Activated naive CD4-positive, alpha-beta T cell treated with Interleukin-2 at 50 U/mL for 16 hours (primary cell): ENCODE measurements around the gene SLC4A7.
"Not testable (repeated sequence)": the region's sequence is repeated elsewhere in the genome, so short reads cannot be mapped to it uniquely, and the experiment has no call there.

Experiments used
- DNase-seq: peaks from one replicate; pipeline ENCODE4 v3.0.0-alpha.2; 2020

Gene SLC4A7

DNA sequence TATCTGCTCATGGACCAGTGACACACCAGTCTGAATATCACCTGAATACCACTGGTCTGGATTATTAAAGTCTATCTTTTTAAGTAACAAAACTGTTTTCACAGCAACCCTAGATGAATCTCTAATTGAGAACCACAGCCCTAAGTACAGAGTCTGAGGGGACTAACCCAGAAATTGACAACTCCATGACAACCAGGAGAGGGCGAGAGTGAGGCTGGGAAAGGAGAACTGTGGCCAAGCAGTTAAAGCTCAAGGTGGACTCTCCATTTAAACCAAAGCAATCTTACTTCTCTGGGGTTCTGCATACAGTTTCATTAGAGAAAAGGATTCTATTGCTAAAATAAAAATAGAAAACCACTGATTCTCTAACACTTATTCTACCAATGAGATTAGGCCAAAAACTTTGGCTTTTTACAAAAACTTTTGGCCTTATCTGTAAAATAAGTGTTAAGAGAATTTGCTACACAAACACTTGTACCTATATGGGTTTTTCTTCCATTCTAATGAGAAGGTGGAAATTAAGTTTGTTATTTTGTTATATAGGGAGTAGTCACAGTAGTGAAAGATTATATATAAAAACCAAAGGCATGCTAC is 126.4 kb downstream of the SLC4A7 start:
- DNase-seq: peak; percentile 55

DNA sequence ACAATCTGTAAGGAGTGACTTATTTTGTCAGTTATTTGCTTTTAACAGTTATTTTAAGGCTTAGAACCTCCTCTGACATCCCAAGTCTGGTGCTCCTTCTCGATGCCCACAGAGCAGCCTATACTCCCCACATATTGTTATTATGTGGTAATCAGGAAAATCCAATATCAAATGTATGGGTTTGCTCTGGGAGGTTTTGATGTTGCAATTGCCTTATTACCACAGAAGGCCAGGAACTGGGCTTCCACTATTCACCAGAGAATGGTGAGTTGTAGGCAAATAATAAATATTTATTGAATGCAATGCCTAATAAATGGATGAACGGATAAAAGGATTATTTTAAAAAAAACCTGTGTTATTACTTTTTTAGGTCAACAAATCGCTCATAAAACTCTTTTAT is 127.2 kb downstream of the SLC4A7 start:
- no peak for DNase-seq

DNA sequence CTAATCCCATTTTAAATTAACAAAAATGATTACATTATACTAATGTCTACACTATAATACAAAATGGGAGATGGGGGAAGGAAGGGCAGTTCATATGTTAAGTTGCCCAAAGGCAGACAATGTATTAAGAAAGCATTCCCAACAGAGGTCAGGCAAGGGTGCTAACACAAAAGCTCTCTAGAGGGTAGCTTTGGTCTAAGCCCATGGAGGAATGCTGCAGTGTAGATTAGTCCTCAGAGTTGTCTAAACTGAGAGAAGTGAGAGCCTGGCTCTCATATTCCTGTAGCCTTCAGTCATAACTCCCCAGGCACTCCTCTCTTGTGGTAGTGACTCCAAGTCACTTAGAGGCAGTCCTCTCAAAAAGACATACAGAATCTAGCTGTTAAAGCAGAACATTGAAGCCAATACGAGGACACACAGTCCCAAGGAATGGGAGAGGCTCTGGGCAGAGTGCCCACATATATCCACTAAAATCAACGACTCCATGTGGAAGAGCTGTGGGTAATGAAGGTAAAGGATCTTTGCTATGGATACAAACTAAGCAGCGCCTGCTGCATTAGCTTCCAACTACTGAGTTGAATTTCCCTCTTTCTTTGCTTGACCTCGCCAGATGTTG is 129.5 kb downstream of the SLC4A7 start:
- no peak for DNase-seq

DNA sequence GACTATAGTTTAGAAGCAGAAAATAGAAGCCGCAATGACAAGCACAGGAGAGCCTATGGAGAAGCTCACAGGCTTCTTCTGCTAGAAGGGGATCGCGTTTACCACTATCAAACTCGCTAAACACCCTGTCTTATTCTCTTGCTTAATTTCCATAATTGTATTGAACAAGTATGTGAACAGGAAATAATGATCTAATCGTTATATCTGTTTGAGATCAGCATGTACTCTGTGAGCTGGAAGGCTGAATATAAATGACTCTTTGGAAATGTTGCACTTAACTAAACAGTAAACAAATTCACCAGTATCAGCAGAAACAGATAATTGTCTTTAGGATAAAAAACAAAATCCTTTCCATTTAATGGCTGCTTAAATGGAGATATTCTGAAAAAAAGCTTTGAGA is 130.0 kb downstream of the SLC4A7 start:
- DNase-seq: no peak

DNA sequence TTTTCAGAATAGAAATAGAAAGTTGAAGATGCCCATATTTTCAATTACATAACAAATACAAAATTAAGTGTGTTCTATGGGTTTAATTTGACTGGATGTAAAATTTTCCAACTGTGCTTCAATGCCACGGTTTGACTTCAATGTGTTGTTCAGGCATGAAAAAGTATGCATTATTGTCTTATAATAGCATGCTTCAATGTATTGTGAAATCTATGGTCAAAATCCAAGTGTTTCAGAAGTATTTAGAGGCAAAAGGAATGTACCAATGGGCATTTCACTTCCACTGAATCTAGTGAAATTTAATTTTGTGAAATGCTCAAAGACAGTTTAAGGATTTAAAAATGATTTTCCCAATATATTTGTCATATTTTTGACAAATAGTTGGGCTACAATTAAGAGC is 131.0 kb downstream of the SLC4A7 start:
- DNase-seq: no peak

DNA sequence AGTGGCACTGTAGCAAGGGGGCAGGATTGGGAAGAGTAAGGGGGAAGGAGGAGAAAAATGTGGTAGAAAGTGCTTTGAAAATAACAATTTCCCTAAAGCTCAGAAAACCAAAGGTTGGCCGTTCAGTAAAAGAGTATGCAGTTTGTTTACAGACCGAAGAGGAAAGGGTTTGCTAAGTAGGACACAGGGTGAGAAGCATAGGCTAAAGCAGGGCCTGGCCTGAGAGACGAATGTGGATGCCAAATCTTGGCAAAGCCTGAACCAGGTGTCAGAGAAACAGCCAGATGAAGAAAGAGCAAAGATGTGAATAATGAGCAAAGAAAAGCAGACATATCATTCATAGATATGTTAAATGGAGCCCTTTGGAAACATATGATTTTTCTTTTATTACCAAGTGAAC is 132.1 kb downstream of the SLC4A7 start:
- DNase-seq: no peak

DNA sequence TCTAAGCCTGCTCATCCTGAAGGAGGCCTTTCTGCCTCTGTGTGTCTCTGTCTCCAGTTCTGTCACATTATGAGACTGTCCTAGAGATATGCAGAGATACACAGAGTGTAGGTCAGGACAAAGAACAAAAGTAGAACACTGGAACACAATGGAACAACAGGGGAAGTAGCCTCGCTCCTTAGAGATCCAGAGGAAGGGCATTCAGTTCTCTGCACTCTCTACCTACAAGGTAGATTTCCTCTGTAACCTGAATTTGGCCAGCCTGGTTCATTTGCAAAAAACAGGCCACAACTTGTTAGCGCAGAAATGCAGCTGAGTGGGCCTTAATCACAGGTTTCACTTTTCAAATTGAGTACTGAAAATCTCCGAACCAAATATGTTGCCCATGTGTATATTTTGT is 134.4 kb downstream of the SLC4A7 start:
- no peak for DNase-seq

DNA sequence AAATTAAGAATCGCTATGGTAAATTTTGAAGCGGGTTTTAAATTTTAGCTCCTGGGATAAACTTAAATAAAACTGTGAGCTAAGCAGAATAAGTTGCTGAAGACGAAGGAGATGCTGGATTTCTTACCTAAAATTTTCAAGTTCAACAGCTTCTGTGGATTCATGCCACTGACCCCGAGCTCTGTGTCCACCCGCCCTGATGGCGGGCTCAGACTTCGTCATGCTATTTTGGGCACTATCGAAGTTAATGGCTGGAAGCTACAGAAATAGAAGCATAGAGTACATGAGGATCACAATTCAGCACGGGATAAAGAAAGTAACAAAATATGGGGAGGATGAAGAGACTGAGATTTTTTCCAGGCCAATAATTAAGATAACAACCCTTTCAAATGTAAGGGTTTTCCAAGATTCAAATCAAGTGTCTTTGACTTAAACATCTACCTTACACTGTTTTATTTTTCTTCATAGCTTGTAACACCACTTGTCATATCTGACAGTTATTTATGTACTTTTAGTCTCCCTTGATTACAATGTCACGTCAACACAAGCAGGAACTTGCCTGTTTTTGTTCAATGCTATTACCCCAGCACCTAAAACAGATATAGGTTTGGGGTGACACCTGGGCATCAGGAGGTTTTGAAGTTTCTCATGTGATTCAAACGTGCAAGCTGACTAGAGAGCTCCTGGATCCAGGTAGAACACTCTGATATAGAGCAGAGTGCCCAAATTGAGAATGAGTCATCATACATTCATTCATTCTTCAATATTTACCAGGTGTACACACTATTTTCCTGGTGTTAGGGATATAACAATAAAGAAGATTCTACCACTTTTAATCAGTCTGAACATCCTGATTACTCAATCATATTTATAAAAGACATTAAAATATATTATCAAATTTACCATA is 138.0 kb downstream of the SLC4A7 start:
- no peak for DNase-seq

DNA sequence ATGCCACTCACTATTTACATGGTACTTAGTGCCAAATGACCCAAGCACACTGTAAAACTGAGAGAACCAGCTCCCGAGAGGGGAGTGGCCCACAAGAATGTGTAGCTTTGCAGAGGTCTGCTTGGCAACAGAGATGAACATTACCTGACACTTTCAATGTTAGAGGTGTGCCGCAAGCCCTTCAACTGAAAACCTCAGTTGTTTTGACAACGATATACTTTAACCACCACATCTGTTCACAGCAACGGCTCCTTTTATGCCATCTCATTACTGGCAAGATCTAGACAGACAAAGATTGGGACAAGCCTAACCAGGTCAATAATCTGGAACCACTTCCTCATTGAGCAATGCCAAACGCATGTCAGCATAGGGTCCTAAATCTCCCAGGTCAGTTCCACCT is 138.7 kb downstream of the SLC4A7 start:
- no peak for DNase-seq

DNA sequence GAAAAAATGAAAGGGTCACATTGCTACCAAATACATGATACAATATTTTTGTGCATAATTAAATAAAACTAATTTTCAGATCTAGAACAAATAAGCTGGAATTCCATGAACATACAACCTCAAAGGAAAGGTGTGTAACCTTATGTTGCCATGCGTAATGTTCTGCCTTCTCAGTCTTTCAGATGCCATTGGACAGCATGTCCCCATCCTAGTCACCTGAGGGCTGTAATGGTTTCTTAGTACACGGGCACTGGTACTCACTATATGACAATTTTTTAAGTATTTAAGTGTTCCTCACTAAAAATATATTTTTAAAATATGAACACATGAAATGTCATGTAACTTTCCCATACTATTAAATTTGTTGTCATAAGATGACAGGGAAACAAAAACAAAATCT is 139.1 kb downstream of the SLC4A7 start:
- no peak for DNase-seq

DNA sequence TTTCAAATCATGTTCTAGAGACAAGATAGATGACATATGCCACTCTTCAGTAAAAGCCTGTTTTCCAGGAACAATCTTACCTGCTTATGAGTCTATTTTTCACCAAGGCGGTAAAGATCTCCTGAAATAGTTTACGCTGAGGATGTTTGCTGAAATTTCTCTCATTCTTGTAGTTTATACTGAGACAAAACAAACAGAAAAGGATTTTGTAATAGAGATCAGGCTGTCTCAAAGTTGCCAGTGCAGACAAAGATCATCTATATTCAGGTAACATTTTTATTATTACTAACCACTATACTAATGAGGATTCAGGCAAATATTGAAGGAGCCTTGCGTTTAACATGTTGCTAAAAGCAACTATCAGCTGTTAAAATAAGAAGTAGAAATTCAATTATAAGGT is 140.0 kb downstream of the SLC4A7 start:
- DNase-seq: no peak

DNA sequence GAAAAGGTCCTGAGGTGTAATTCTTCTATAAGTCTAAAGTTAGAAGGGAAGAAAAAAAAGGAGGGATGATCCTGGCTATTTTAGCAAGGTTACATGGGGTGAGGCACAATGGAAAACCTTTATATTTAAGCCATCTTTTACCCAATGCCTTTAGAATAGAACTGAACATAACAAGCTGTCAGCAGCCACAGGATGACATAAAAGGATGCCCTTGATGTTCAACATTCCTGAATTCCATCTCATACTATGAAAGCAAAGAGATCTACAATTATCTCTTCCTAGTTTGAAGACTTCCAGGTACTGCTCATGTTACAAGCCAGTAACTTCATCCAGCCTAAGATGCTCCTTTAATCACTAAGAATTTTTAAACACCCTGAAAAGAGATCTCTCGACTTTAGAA is 141.9 kb downstream of the SLC4A7 start:
- no peak for DNase-seq

DNA sequence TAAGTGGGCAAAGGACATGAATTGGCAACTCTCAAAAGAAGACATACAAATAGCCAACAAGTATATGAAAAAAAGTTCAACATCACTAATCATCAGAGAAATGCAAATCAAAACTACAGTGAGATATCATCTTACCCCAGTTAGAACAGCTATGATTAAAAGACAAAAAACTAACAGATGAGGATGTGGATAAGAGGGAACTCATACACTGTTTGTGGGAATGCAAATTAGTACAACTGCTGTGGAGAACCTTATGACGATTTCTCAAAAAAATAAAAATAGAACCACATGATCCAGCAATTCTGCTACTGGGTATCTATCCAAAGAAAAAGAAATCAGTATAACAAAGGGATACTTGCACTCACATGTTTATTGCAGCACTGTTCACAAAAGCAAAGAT is 143.7 kb downstream of the SLC4A7 start:
- no peak for DNase-seq

DNA sequence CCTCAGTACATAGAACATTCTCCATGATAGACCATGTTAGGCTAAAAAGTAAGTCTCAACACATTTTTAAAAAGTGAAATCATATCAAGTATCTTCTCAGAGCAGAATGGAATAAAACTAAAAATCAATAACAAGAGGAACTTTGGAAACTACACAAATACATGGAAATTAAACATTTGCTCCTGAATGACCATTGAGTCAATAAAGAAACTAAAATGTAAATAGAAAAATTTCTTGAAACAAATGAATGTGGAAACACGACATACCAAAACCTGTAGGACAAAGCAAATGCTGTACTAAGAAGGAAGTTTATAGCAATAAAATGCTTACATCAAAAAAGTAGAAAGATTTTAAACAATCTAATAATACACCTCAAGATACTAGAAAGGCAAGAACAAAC is 148.6 kb downstream of the SLC4A7 start:
- DNase-seq: no peak

DNA sequence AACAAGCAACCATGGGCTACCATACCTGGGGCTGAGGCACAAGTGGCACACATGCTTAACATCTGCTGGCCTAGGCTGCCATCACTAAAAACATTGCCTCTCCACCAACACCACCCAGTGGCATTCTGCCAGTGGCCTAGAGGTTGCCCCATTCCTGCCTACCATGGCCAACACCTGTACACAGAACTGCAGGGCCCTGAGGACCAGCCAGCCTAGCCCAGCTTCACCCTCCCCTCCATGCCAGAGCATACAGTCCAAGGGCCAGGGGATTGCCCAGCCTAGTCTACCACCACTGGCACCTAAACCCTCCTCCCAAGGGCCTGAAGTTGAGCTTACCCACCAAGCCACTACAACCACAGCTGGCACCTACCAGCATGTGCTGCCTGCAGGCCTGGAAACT is 150.3 kb downstream of the SLC4A7 start:
- DNase-seq: no peak

DNA sequence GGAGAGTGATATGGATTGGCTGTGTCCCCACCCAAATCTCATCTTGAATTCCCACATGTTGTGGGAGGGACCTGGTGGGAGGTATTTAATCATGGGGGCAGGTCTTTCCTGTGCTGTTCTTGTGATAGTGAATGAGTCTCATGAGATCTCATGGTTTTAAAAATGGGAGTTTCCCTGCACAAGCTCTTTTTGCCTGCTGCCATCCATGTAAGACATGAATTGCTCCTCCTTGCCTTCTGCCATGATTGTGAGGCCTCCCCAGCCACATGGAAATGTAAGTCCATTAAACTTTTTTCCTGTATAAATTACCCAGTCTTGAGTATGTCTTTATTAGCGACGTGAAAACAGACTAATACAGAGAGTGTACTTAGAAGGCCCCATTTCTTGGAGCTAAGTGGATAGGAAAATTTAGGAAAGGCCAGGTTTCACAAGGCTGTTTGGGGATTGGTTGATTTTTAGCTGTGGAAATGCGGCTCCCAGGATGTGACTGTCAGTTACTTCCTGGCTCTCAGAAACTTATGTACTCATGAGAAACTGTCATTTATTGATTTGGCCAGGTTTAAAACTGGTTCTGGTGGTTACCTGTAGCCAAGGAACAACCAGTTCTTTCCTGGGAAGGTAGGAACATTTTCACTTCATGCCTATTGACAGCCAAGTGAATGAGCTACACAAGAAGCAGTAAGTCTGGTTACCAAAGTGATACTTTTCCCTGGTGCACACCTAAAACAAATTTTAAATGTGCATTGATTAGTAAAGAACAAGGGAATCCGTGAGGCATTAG is 155.0 kb downstream of the SLC4A7 start:
- DNase-seq: not testable (repeated sequence)

DNA sequence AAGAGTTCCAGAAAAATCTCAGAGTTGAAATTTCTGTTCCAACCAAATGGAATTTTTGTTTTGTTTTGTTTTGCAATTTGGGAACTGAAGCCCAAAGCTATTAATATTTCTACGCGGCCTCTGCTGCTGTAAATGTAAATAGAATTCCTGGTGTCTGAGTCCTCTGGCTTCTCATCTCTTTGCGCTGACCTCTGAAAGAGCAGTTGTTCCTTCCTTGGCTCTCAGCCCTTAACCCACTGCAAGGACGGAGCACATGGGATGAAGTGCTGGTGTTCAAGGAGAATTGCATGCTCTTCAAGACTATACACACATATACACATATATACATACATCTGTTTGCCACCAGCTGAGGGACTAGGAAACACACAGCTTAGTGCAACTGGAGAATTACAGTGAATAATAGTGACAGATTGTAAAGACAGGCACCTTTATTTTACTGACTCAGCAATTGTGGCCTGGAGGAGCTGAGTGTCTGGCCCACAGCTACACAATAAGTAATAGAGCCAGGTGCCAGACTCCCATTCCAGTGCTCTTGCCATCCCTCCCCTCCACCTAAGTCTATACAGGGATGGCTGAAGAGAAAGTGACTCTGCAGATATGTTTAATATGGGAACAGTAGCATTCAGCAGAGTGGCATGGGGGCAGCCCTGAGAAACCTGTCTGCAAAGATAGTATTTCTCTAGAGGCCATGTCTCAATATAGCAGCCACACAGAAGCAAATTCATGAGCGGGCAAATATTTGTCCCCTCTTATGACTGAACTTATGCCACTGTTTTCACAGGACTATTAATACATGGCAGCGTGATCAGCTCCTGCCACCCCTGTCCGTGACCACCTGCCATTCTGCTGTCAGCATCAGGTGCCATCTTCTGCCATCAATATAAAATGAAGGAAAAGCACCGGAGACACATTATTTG is 157.3 kb downstream of the SLC4A7 start:
- no peak for DNase-seq

DNA sequence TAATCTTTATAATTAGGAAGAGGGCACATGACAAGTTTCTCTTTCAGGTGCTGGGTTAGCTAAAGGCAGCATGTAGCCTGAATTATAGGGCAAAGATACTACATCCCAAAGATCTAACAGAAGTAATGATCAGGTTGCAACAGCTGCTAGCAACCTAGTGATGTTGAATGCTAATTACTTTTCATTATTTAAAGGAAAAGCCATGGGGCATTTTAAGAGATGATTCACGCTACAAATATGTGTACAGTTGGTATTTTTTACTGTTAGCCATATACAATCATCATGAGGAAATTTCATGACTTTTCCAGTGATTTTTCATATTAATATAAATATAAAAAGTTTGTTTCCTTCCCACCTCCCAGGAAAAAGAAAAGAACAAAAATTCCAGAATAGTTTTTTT is 158.0 kb downstream of the SLC4A7 start:
- DNase-seq: no peak

DNA sequence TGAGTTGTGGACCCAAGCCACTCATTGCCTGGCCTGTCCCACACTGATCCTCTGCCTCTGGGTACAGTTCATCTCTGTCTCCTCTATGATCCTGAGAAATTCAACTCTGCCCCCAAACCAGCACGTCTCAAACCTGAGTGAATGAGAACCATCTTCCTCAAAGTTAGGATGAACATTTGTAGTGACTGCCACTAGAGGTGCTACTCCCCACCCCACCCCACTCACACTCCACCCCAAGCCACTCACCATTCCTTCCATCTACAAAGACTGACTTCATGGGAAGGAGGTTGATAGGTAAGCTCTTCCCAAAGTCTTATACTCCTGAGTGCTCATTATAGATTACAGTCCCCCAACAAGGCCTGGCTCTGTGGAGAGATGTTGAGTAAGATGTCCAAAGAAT is 158.8 kb downstream of the SLC4A7 start:
- no peak for DNase-seq

DNA sequence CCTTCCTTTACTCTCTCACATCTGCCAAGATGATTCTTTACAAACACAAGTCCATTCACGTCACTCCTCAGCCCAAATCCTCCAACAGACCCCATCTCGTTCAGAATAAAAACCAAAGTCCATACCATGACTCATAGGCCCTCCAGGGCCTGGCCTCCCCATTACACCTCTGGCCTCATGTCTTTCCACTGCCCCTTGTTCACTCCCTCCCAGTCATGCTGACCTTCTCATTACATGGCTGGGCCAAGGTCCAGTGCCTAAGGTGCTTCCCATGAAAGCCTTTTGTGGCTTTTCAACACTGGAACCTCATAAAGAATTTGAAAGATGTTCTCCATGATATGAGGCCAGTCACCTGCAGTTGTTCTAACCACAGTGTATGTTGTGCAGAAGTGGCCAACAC is 159.5 kb downstream of the SLC4A7 start:
- DNase-seq: no peak

DNA sequence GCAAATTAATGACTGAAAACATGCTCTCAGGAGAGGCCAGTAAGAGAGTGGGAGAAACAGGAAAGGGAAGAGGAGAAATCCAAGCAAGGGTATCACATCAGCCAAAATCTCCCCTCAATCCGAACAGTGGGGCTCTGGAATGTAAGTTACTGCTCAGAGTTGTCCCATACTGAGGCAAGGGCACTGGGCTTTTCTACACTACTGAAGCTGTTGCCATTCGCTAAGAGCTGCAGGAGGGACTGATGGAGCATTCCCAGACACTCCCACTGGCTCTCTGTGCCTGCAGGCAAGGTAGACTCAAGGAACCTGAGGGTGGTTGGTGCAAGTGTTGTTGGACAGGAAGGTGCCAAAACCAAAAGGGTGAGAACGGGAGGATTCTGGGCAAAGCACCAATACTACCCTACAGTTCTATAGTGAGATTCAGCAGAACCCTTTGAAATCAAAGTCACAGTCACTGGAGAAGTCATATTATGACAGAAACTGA is 161.1 kb downstream of the SLC4A7 start:
- DNase-seq: no peak
